ENCODE data around the gene CPO.

DNA sequence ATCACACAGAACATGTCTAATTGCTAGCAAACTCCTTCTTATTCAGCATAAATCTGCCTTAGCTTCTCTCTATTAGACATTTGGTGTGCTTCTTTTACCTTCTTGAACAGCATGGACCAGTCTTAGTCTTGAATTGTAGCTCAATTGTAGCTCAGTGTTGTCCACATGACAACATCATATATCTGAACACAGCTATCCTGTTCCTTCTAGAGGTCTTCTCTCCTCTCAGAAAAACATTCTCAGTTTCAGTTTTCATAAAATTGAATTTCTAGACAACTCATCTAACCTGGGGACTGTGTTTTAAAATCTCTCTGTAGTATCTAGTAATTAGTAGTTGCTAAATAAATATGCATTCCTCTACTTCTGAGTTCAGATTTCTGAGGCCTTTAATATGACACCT is 47.6 kb downstream of the CPO start:
- TF ChIP-seq, protein P1, sequence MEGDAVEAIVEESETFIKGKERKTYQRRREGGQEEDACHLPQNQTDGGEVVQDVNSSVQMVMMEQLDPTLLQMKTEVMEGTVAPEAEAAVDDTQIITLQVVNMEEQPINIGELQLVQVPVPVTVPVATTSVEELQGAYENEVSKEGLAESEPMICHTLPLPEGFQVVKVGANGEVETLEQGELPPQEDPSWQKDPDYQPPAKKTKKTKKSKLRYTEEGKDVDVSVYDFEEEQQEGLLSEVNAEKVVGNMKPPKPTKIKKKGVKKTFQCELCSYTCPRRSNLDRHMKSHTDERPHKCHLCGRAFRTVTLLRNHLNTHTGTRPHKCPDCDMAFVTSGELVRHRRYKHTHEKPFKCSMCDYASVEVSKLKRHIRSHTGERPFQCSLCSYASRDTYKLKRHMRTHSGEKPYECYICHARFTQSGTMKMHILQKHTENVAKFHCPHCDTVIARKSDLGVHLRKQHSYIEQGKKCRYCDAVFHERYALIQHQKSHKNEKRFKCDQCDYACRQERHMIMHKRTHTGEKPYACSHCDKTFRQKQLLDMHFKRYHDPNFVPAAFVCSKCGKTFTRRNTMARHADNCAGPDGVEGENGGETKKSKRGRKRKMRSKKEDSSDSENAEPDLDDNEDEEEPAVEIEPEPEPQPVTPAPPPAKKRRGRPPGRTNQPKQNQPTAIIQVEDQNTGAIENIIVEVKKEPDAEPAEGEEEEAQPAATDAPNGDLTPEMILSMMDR (conservative IDR thresholded peaks at IDR 0.05; ENCODE audit: low read length) = no peak
- no peak for TF ChIP-seq EZH2phosphoT487 (IDR thresholded peaks at IDR 0.05; ENCODE audit: borderline replicate concordance, low read depth, low read length)
